Measurements from ENCODE around the gene USP22. TPM values are rescaled to one million over a fixed set of nuclear protein-coding genes. Genes with fewer than 3 reads are reported as not detected.

USP22 gene
- total RNA-seq: 260 TPM

DNA sequence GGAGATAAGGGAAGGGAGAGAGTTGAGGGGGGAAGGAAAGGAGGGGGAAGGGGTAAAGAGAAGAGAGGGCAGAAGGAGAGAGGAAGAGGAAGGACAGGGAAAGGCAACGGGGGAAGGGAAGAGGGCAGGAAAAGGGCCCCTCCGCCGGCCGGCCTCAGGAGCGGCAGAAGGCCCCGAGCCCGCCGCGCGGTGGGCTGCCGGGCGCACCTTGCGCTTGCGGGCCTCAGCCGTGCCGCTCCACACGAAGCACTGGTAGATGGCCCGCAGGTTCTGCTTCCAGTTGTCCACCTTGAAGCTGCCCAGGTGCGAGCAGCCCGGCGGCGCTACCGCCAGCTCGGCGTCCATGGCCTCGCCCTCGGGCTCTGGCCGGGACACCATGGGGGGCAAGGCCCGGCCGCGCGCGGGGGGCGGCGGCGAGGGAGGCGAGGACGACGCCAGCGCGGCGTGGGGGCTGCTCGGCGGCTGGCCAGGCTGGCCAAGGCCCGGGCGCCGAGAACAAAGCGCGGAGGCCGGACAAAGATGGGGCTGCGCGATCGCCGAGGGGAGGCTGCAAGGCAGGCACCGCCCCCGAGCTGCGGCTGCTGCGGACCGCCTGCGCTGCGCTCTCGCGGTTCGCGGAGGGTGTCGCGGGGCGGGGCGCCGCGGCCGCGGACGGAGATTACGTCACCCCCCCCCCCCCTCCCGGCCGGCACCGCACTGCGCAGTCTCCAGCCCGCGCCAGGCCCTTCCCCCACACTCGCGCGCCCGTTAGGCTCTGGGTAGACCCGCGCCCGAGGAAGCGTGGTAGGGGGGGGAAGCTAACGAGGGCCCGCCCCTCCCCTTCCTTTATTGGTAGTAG, at the start of gene USP22:
Gene USP22, minus strand, starts transcription at position 554 of the 838 bp plus-strand sequence. Its CDS starts 176 bp downstream, at position 378.

Small RNAs within 50 kb of the gene (small RNA-seq; reads per million reads assigned to genes)
- not detected for gene AC087393.1 (ENCODE audit: low replicate concordance)

Other genes starting within 250 kb of the USP22 start
- gene DHRS7B, start 84.0 kb upstream of the USP22 start, total RNA-seq: 31.9 TPM
- gene TMEM11, start 171.2 kb upstream of the USP22 start, total RNA-seq: 20.3 TPM
- gene NATD1, start 210.4 kb upstream of the USP22 start, total RNA-seq: 9.8 TPM
- 23.7 TPM for gene MAP2K3, start 241.7 kb upstream of the USP22 start, total RNA-seq

Measured in metanephros (tissue), 2 donors.